Keratinocyte (primary cell): ENCODE measurements around the gene DISP2. TPM values are rescaled to one million over a fixed set of nuclear protein-coding genes. Genes with fewer than 3 reads are reported as not detected.

Experiments
- DNase-seq: peaks from one replicate; pipeline ENCODE4 v3.0.0-alpha.2; 2011; ENCODE audit warnings: low read depth, missing footprints, low spot score
- FAIRE-seq: peaks from 2 replicates; lab custom pipeline; 2011; peaks lifted over from hg19 to GRCh38; lab: Jason Lieb, UNC
- H2AFZ ChIP-seq: 2 replicates; pipeline ENCODE4 v1.6.0; 2012; ENCODE audit warnings: low read length, control low read depth, inconsistent platforms; ENCODE audit not compliant: control insufficient read depth
- H3K27ac ChIP-seq: 2 replicates; pipeline ENCODE4 v1.5.1; 2011; ENCODE audit warnings: low read length; ENCODE audit not compliant: control insufficient read depth, insufficient read depth
- H3K27me3 ChIP-seq: 3 replicates; pipeline ENCODE4 v1.6.0; 2011; ENCODE audit warnings: low read length; ENCODE audit not compliant: control insufficient read depth, insufficient read depth; ENCODE audit errors: extremely low read depth
- H3K36me3 ChIP-seq, 2 experiments: 2 replicates in 1 of 2; 3 replicates in 1 of 2; pipeline ENCODE4 v1.5.1; 2011; ENCODE audit warnings: low read length in 2 of 2, mild to moderate bottlenecking in 1 of 2; ENCODE audit not compliant: control insufficient read depth in 2 of 2, insufficient read depth in 2 of 2; ENCODE audit errors: extremely low read depth in 1 of 2
- H3K4me1 ChIP-seq: 3 replicates; pipeline ENCODE4 v1.5.1; 2011; ENCODE audit warnings: low read length; ENCODE audit not compliant: control insufficient read depth, insufficient read depth; ENCODE audit errors: extremely low read depth
- H3K4me2 ChIP-seq: 3 replicates; pipeline ENCODE4 v1.6.0; 2011; ENCODE audit warnings: low read depth, low read length; ENCODE audit not compliant: control insufficient read depth, insufficient read depth; ENCODE audit errors: extremely low read depth
- H3K4me3 ChIP-seq, 3 experiments: fragments of 200-600 bp in 1 of 3; sonication (generic) in 1 of 3; 2 replicates in 2 of 3; 3 replicates in 1 of 3; pipeline ENCODE4 v1.5.1; 2011 to 2016; ENCODE audit warnings: low read length in 3 of 3, mild to moderate bottlenecking in 3 of 3, control low read depth in 2 of 3, inconsistent platforms in 1 of 3, low read depth in 1 of 3, mixed read lengths in 1 of 3, mixed run types in 1 of 3, moderate library complexity in 1 of 3; ENCODE audit not compliant: control insufficient read depth in 2 of 3, insufficient read depth in 2 of 3; ENCODE audit errors: extremely low read depth in 1 of 3
- H3K79me2 ChIP-seq: 2 replicates; pipeline ENCODE4 v1.6.0; 2012; ENCODE audit warnings: low read length; ENCODE audit not compliant: control insufficient read depth, insufficient read depth
- H3K9ac ChIP-seq: 3 replicates; pipeline ENCODE4 v1.6.0; 2011; ENCODE audit warnings: low read length; ENCODE audit not compliant: control insufficient read depth, insufficient read depth; ENCODE audit errors: extremely low read depth
- H3K9me1 ChIP-seq: 3 replicates; pipeline ENCODE4 v1.6.0; 2011; ENCODE audit warnings: low read length; ENCODE audit not compliant: control insufficient read depth, insufficient read depth; ENCODE audit errors: extremely low read depth
- H3K9me3 ChIP-seq: 2 replicates; pipeline ENCODE4 v1.5.1; 2012; ENCODE audit warnings: low read depth, low read length; ENCODE audit not compliant: control insufficient read depth
- H4K20me1 ChIP-seq: 3 replicates; pipeline ENCODE4 v1.6.0; 2011; ENCODE audit warnings: low read length; ENCODE audit not compliant: control insufficient read depth, insufficient read depth; ENCODE audit errors: extremely low read depth
- EZH2 ChIP-seq: IDR thresholded peaks from one replicate; pipeline ENCODE4 v1.6.1; 2012; ENCODE audit warnings: inconsistent platforms, mild to moderate bottlenecking, low read length, moderate library complexity
- dilution Hi-C: fragments of 300-500 bp; cut with MboI; formaldehyde crosslinking; loops from one replicate; pipeline ENCODE4 v1.7.0; 2020; ENCODE audit warnings: low sequenced_read_pairs; ENCODE audit not compliant: extremely low pct_ligation_motif_present
- polyA plus RNA-seq, 5 experiments: library from polyadenylated mRNA; depleted of rRNA in 3 of 5; stranded (reverse) in 3 of 5; stranded (forward) in 1 of 5; unstranded in 1 of 5; fragments of >200 nt; gene quantifications; 1 replicate in 1 of 5; 2 replicates in 3 of 5; 3 replicates in 1 of 5; pipeline versions ENCODE4 v1.2.1 to v1.2.3, GENCODE V29; 2011 to 2012; ENCODE audit warnings: missing spikeins in 2 of 5, low read depth in 1 of 5, low replicate concordance in 1 of 5
- TF ChIP-seq, protein P1 (sequence below), 3 experiments: IDR thresholded peaks in 1 of 3; conservative IDR thresholded peaks in 1 of 3; optimal IDR thresholded peaks in 1 of 3; 2 replicates in 2 of 3; 3 replicates in 1 of 3; pipeline versions ENCODE3 to v1.5.1; 2011; ENCODE audit warnings: low read length in 3 of 3, mild to moderate bottlenecking in 3 of 3, moderate library complexity in 2 of 3, control low read depth in 1 of 3, inconsistent platforms in 1 of 3; ENCODE audit not compliant: insufficient read depth in 2 of 3; ENCODE audit errors: extremely low read depth in 1 of 3

DISP2 gene
- polyA plus RNA-seq, 1 donor (not counting 4 experiments of a cell fraction or from before 2014, with no cell fraction given) = 0.12 TPM

DNA sequence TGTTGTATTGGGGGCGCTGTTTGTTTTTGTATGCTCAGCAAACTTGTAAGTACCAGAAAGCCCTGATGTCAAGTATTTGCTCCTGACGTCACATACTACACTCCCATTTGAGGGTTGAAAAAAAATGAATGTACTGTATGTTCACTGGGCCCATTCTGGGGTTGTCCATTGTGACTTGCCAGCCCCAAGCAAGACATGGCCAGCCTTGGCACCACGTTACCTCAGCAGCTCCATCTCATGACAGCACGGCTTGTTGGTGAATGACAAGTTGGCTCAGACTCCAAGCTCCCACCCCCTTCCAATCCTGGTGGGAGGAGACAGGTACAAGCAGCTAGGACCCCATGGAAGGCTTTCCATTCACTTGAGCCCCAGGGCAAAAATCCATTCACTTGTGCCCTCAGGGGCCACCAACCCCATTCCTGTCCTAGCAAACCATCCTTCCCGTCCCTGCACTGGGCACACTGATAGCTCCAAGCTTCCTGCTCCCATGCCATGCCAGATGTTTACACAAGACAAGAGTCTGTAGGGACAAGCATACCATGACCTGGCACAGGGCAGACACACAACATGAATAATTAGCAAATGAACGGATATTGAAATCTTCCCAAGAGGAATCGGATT is 5.6 kb upstream of the DISP2 start:
- DNase-seq (no peak), FAIRE-seq (no peak)
- H3K4me2 ChIP-seq = no peak overlapping the region
- no peak for TF ChIP-seq EZH2
- TF ChIP-seq, protein P1, sequence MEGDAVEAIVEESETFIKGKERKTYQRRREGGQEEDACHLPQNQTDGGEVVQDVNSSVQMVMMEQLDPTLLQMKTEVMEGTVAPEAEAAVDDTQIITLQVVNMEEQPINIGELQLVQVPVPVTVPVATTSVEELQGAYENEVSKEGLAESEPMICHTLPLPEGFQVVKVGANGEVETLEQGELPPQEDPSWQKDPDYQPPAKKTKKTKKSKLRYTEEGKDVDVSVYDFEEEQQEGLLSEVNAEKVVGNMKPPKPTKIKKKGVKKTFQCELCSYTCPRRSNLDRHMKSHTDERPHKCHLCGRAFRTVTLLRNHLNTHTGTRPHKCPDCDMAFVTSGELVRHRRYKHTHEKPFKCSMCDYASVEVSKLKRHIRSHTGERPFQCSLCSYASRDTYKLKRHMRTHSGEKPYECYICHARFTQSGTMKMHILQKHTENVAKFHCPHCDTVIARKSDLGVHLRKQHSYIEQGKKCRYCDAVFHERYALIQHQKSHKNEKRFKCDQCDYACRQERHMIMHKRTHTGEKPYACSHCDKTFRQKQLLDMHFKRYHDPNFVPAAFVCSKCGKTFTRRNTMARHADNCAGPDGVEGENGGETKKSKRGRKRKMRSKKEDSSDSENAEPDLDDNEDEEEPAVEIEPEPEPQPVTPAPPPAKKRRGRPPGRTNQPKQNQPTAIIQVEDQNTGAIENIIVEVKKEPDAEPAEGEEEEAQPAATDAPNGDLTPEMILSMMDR (optimal IDR thresholded peaks at IDR 0.05 in 1 of 3, IDR thresholded peaks at IDR 0.05 in 1 of 3, conservative IDR thresholded peaks at IDR 0.05 in 1 of 3; ENCODE audit: extremely low read depth in 1 of 3, insufficient read depth in 2 of 3, low read length in 3 of 3) = no peak
- no peaks in the 10 kb centered on the region for H3K4me1 ChIP-seq
- H2AFZ ChIP-seq = no peak overlapping the region
- H3K9me3 ChIP-seq = no peaks in the 10 kb centered on the region
- H4K20me1 ChIP-seq = no peaks in the 10 kb centered on the region
- no peak overlapping the region for H3K4me3 ChIP-seq
- H3K9me1 ChIP-seq = no peaks in the 10 kb centered on the region
- dilution Hi-C loops = no loop called here
- H3K79me2 ChIP-seq = no peaks in the 10 kb centered on the region
- H3K9ac ChIP-seq = no peak overlapping the region
- H3K36me3 ChIP-seq = no peaks in the 10 kb centered on the region
- no peaks in the 10 kb centered on the region for H3K27me3 ChIP-seq
- no peak overlapping the region for H3K27ac ChIP-seq

DNA sequence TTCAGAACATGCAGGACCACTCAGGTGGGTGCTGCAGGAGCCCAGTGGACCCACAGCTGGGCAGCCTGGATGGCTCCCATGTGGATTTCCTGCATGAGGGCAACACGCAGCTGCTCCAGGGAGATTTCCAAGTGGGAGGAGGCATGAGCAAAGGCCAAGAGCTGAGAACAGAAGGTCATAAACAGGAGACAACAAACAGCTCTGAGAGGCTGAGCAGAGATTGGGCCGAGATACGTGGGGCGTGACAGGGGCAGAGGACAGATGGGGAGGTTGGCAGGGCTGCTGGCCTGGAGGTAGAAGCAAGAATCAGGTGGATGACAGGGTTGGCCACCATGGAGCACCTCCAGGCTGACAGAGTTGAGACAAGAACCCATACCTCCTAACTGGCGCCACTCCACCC is 4.3 kb upstream of the DISP2 start:
- Histone ChIP-seq H3K4me1 (peaks cover 9% of the 10 kb centered on the region), H3K4me3 (no peak overlapping the region), H3K9ac (no peak overlapping the region), H3K27me3 (no peaks in the 10 kb centered on the region), H3K9me1 (no peaks in the 10 kb centered on the region), H3K36me3 (no peaks in the 10 kb centered on the region), H3K4me2 (no peak overlapping the region), H3K27ac (no peak overlapping the region), H3K9me3 (no peaks in the 10 kb centered on the region), H2AFZ (no peak overlapping the region), H3K79me2 (no peaks in the 10 kb centered on the region), H4K20me1 (no peaks in the 10 kb centered on the region)
- dilution Hi-C loops = no loop called here
- DNase-seq (no peak), FAIRE-seq (no peak)
- TF ChIP-seq EZH2 = no peak
- TF ChIP-seq, protein P1 (optimal IDR thresholded peaks at IDR 0.05 in 1 of 3, IDR thresholded peaks at IDR 0.05 in 1 of 3, conservative IDR thresholded peaks at IDR 0.05 in 1 of 3; ENCODE audit: extremely low read depth in 1 of 3, insufficient read depth in 2 of 3, low read length in 3 of 3) = no peak
